ENCODE results near the gene CCDC197.

CCDC197 gene

DNA sequence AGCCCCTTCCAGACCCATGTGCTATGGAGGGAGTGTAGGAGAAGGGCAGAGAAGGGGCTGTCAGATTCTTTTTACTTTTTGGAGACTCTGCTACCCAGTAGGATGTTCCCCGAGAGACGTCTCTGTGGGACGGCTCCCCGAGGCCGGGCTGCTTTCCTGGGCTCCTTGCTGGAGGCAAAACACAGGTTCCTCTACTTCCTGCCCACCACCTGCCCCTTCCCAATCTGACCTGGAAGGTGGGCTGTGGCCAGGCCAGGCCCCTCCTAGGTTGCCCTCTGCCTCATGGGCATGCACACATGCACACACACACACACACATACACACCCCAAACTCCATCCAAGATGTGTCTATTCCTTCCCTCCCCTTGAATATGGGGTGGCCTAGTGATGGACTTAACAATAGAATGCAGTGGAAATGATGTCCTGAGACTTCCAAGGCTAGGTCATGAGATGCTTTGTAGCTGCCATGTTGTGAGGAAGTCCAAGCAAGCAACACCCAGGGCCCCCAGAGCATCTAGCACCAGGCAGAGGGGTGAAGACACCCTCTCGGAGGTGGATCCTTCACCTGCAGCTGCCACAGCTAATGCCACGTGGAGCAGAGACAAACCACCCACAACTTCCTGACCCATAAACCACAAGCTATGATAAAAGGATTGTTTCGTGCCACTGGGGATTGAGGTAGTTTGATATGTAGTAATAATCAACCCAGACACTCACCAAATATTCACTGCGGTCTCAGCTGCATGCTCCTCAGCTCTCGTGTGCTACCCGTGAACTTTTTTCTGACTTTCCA is 19.1 kb upstream of the CCDC197 start:
- peak; percentile 64 for DNase-seq (ENCODE audit: low read depth)

DNA sequence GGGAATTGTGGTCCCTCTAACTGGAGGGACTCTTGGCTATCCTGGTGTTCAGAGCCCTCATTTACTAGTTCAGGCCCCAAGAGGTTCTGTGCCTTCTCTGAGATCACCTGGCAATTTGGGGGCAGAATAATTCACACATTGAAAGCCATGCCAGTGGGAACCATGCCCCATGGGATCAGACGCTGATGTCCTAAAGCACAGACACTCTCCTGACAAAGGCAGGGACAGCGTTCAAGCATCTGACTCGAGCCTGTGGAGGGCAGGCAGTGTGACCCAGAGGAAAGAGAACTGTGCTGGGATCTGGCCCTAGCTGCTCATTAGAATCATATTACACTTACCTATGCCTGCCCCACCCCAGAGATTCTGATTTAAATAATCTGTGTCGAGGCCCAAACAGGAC is 18.4 kb upstream of the CCDC197 start:
- no peak for DNase-seq (ENCODE audit: low read depth)

DNA sequence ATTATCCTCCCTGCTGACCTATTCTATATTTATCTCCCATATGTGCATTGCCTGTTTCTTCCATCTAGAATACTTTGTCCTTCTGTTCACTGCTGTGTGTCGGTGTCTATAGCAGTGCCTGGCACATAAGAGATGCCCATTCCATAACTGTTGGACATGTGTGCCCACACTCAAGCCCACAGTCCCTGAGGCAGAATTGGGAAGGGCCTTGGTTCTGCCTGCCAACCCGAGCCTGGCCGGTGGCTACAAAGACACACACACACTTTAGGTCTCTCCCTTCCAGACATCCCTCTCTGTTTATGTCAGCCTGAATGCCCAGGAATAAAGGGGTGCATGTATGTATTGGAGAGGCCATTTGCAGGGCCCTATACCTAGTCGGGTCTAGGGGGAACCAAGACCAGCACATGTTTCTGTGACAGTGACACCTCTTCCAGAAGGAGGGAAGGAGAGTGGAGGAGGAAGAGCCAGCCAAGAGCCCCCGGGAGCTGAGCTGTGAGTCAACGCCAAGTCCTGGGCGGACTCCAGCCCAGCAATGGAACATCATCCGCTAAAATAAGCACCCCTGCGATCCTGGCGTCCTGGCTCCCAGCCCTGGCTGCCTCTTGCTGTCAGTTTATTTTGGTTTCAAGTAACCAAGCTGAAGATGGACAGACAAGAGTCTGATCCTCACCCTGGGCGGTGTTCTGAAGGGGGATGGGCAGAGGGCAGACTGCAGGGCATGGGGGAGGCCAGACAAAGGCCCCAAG is 16.5 kb upstream of the CCDC197 start:
- no peak for DNase-seq (ENCODE audit: low read depth)

DNA sequence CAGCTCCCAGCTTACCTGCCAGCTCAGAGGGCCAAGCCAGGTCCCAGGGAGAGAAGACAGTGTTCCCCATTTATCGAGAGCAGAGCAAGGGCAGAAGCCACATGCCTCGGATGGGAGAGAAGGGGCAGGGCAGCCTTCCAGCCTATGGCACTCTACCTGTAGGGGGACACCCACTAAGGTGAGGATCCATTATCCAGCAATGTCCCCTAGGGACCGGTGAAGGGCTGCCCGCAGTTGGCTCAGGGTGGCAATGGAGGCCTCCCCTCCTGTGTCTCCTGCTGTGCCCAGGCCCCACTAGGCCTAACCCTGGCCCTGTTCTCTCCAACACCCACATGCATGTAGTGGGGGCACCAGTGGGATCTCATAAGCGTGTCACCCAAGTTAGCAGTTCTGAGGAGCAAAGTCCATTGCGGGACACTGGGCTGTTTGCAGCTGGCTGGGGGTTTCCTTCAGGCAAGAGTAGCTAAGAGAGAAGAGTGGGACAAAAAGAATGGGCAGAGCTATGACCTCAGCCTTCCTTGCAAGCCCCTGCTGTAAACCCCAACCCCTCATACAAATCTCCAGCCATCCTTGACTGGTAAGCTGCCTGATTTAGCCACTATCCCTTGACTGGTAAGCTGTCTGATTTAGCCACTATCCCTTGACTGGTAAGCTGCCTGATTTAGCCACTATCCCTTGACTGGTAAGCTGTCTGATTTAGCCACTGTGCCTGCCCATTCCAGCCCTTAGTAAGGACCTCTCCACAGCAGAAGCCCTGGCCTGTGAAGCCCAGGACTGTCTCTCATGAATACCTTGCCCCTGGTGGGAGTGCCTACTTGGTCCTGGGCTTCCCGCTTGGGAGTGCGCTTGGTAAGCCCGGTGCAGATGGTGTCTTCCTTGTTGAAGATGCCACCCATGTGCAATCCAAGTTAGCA is 15.5 kb upstream of the CCDC197 start:
- DNase-seq (ENCODE audit: low read depth): no peak

DNA sequence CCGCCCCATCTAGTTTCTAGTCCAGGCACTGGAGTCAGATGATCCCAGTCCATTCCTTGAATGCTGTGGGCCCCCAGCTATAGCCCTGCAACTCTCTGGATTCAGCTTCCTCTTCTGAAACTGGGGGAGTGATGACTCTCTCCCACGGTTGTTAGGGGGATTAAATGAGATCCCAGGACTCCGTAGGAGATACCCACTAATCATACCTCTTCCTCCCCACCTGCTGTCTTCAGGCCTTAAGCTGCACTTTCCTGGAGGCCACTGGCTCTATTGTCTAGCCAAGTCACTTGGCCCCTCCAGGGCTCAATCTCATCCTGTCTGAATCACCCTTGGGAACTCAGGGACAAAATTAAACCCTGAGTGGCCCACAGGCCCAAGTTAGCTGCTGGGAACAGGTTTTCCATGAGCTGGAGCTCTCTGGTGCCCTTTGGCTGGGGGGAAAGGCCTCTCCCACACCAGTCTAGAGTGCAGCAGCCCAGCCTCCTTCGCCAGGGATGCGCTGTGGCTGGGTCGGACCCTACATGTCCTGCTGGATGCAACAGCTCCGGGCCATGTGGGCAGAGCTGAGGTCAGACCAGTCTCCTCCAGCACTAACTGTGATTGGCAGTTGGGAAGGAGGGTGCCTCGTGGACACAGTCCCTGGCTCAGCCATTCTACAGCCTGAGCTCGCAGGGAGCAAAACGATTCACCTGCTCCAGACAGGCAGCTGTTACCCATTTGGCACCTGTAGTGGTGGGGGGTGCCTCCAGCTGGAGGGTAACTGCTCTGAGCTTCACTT is 14.7 kb upstream of the CCDC197 start:
- no peak for DNase-seq (ENCODE audit: low read depth)

DNA sequence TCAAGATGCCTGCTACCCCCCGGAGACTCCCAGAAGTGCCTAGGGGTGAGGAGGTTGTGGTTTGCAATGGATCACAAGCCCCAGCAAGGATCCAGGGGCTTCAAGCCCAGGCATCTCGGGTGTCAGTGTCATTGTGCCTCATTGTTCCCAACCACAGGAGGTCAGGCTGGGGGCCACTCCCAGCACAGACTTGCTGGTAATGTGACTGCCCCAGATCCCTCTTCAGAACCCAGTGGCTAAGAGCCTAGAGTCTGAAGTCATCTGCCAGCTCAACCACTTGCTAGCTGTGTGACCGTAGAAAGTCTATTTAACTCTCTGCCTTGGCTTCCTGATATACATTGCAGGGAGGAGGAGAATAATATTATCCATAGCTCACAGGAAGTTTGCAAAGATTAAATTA is 13.0 kb upstream of the CCDC197 start:
- no peak for DNase-seq (ENCODE audit: low read depth)

DNA sequence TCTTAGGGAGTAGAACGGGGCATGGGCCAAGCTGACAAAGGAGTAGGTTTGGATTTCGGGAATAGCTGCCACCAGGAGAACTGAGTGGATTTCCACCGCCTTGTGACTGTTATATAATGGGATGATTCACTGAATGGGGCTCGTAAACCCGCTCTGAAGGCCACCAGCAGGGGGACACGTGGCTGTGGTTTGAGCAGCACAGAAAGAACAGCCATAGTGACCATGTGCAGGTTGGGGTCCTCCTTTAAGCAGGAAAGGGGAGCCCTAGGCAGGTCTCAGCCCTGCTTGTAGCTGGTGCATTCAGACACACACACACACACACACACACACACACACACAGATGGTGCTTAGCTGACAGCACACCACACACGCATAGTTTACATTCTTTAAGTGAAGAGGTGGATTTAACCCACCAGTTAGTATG is 12.1 kb upstream of the CCDC197 start:
- no peak for DNase-seq (ENCODE audit: low read depth)

DNA sequence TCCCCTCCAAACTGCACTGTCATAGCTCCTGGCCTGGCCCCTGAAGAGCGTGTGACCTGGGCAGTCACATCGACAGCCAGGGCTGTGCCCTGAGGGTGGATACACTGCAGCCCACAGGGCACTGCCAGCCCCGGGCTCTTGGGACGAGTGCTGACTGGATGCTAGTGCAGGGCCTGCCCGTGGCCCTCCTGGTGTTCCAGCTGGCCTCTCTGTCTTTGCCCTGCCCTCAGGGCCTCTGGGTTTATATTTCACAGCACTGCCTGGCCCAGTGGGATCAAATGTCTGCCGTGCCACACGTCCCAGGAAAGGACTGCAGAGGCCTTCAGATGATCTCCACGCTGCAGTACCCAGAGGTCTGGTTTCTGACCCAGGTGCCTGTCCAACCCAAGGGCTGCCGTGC is 10.1 kb upstream of the CCDC197 start:
- no peak for DNase-seq (ENCODE audit: low read depth)

DNA sequence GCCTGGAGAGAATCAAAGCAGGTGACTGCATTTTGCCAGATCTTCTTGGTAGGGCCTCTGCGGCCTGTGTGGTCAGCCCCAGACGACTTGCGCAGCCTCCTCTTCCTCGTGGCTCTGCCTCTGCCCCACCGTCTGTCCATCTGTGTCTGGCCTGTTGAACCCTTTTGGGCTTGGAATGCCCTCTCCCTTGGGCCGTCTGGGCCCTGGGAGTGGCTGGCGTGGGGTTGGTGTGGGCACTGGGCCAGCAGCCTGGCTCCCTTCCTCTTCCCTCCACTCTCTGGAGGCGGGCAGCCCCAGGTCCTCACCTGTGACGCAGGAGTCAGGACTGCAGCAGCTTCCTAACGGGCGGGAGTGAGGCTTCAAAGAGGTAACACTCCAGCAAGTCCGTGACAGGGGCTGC is 9.7 kb upstream of the CCDC197 start:
- DNase-seq (ENCODE audit: low read depth): no peak

DNA sequence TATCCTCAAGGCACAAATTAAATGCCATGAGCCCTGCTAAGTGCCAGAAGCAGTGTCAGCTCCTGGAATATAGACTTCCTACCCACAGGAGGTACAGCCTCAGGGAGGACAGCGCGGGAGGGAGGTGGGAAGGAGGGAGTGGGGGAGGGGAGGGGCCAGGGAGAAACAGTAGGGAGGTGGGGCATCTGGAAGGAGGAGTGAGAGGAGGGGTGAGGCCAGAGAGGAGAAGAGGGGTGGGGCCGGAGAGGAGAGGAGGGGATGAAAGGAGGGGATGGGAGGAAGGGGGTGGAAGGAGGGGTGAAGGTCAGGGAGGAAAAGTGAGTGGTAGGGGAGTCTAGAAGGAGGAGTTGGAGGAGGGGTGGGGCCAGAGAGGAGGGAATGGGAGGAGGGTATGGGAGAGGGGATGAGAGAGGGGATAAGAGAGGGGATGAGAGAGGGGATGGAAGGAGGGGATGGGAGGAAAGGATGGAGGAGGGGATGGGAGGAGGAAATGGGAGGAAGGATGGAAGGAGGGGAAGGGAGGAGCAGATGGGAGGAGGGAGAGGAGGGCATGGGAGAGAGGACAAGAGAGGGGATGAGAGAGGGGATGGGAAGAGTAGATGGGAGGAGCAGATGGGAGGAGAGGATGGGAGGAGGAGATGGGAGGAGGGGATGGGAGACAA is 9.2 kb upstream of the CCDC197 start:
- no peak for DNase-seq (ENCODE audit: low read depth)

DNA sequence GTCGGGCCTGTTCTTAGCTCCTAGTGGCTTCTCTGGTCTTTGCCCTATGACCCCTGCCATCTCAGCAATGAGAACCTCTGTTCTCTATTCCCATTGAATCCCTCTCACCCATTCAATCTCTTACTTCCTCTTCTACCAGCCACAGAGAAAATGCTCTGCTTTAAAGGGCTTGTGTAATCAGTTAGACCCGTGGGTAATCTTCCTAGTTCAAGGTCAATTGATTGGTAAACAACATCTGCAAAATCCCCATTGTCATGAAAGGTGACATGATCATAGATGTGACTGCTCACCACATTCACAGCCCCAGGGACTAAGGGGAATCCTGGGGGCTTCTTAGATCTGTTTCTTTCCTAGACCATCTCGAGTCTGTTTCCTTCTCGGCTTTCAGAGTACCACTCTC is 7.2 kb upstream of the CCDC197 start:
- DNase-seq (ENCODE audit: low read depth): no peak

DNA sequence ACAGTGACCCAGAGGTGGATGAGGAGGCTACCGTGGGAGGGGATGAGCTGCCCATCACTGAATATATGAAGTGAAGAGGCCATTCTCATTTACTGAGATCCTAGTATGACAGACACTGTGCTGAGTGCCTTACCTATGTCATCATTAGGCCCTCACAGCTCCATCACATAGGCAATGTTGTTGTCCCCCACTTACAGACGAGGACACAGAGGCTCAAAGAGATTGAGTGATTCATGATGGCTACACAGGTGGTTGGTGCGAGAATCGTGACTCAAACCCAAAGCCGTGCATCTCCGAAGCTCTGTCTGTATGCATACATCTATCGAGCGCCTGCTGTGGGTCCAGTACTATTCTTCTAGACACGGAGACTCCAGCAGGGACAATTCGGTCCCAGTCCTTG is 5.9 kb upstream of the CCDC197 start:
- DNase-seq (ENCODE audit: low read depth): no peak

DNA sequence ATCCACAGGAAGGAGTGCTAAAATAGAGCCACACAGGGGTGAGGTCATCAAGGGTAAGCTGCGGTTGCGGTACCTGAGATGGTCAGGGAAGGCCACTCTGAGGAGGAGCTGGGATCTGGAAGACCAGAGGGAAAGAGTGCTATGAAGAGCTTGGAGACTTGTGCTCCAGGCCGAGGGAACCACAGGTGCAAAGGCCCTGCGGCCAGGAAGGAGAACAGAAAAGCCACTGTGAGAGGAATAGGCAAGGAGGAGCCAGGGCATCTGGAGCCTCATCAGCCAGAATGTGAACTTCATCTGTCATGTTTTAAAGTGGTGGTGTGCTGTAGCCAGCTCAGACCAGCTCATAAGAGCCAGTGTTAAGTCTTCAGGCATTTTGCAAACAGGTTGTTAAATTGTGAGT is 5.5 kb upstream of the CCDC197 start:
- DNase-seq (ENCODE audit: low read depth): no peak

DNA sequence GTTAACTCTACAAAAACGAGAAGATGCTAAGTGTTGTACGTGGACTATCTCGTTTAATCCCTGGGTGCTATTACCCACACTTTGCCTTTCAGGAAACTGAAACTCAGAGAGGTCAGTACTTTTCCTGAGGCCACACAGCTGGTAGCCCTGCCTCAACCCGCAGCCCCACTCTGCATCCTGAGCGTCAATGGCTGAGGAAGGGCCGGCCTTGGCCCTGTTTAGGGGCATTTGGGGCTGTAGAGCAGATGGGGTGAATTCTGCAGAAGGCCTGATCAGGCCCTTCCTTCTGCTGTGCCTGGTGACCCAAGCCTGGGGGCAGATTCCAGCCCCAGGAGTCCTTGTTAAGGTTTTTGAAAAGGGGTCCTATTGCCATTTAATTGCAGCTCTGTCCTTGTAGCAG is 3.7 kb upstream of the CCDC197 start:
- no peak for DNase-seq (ENCODE audit: low read depth)

DNA sequence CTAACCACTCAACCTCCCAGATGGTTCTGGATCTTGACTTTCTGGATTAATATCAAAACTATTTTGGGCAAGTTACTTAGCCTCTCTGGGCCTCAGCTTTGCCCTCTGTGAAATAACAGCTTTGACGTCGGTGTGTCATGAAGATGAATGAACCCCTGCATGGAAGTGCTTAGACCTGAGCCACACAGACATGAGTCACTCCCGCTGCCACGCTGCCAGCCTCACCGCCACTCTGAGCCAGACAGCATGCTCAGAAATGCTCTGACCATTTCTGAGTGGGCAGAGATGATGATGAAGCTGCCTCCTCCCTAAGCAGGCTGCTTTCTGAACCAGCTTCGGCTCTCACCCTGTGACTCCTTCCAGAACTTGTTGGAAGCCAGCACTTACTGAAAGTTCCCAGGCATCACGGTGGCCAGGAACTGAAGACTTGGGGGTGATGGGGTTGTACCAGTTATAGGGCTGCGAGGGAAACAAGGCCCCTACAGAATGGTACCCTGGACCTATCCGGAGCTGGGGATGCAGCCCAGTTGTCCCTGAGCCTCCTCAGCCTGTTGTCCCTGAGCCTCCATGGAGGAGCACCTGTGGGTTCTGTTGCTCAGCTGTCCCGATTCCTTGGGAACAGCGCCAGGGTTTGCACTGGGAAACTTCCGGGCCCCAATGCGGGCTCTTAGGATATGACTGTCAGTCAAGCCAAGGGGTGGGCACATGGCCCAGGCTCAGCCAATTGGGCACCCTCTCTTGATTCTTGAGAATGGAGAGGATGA is 2.0 kb upstream of the CCDC197 start:
- peak; percentile 45 for DNase-seq (ENCODE audit: low read depth)

DNA sequence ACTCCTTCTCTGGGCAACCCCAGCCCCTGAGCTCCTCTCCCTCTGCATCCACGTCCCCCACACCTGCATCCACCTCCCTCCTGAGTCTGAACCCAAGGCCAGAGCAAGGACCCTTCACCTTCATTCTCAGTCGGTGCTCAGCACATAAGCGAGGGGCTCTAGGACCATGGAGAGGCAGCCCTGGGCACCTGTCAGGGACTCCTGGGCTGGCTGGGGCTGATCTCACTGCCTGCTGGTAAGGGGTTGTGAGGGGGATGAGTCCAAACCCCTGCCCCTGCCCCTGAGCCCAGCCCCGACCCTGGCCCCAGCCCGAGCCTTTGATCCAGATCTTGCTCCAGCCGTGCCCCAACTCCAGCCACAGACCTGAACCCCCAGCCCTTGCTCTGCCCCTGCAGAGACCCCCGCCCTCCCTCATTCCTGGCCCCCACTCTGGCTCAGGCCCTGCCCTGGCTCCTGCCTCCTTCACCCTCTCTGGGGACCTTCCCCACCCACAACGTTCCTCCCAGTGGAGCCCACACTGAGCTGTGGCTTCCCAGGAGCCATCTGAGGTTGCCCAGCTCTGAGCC is 888 bp upstream of the CCDC197 start:
- no peak for DNase-seq (ENCODE audit: low read depth)

DNA sequence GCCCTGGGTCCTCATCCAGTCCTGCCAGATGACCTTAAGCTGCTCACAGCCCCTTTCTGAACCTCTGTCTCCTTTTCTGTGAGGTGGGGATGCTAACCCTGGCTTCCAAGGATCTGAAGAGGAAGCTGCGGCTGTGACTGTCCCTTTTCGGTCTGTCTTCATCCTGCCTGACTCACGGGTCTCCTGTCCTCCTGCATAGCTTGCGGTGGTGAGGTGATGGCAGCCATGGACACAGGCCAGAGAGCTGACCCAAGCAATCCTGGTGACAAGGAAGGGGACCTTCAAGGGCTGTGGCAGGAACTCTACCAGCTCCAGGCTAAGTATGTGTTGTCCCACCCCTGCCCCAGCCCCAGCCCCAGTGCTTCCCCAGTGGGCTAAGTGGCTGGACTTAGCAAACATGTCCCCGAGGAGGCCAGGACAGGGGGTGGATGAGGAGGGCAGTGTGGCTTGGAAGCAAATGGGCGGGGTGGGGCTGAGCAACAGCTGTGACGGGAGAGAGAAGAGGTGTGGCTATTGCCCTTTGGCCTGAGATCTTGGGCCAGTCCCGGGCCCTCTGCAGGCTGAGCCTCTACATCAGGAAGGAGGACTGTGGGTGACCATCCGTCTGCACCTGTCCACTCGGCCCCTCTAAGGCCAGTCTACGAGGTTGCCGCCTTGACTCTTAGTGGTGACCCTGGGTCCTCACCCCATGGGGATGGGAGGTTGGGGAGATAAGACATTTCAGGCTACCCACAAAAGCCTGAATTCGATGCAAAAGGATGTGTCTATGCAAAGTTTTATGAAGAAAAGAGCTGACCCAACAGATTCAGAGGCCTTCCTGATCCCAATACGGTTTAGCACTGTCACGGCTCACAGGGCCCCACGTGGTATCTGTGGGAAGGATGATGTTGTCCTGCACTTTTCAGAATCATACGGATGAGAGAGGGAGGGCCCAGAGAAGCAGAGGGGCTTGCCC is 1.1 kb downstream of the CCDC197 start:
- no peak for DNase-seq (ENCODE audit: low read depth)

DNA sequence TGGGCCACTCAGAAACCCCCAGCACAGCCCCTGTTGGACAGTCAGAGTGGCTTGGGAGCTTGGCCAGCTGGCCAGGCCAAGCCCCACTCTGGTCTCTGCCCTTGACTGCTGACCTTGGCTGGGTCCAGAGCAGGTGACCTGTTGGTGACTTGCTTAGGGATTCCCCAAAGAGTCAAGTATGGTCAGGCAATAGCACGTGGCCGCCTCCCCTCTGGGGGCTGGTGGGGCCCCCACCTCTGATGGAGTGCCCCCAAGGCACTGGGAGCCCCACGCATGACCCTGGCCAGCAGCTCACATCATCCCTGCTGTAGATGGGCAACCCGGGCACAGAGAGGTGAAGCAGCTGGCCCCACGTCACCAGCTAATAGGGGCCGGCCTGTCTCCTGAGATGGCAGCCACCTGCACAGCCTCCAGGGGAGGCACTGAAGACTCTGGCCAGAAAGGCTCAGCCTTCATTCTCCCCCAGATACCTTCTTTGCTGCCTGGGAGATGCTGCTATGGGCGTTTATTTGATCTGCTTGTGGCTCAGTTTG is 1.8 kb downstream of the CCDC197 start:
- no peak for DNase-seq (ENCODE audit: low read depth)

DNA sequence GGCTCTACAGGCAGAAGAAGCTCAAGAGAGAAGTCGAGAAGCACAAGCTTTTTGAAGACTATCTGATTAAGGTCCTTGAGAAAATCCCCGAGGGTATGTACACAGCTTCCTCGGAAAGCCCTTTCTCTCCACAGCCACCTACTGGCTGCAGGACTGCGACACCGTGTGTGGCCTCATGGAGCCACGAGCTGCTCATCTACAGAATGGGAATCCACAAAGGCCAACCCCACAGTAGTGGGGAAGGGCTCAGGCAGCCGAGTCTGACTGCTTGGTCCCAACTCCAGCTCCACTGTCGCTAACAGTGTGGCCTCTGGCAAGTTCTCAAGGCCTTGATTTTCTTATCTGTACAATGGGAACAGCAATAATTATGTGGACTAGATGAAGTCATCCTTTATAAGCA is 2.5 kb downstream of the CCDC197 start:
- no peak for DNase-seq (ENCODE audit: low read depth)
